Activated CD8-positive, alpha-beta T cell treated with anti-CD3 and anti-CD28 coated beads for 36 hours (primary cell): ENCODE results near the gene ZNF19. TPM values are rescaled to one million over a fixed set of nuclear protein-coding genes. Genes with fewer than 3 reads are reported as not detected.

Experiments used
- ATAC-seq: fragments of 200-7000 bp; cut with Tn5 transposase; one replicate; pipeline ENCODE4 v1.10.0; 2021; ENCODE audit warnings: mild to moderate bottlenecking, moderate library complexity
- CTCF ChIA-PET: fragments of 350-600 bp; sonication (Branson Sonifier 250); formaldehyde crosslinking; loops from one replicate; lab custom pipeline; 2021; ENCODE audit warnings: antibody characterized with exemption; lab: Charles Lee
- POLR2A ChIA-PET: fragments of 350-600 bp; sonication (Branson Sonifier 250); formaldehyde crosslinking; loops from one replicate; lab custom pipeline; 2021; ENCODE audit warnings: antibody characterized with exemption; lab: Charles Lee
- DNase-seq: peaks from one replicate; pipeline ENCODE4 v3.0.0-alpha.2; 2020
- H3K27ac Mint-ChIP-seq: one replicate; pipeline ENCODE4 v1.8.0; 2021; ENCODE audit warnings: mild to moderate bottlenecking, mixed read lengths
- H3K27me3 Mint-ChIP-seq: one replicate; pipeline ENCODE4 v1.8.0; 2021; ENCODE audit warnings: mixed read lengths
- H3K36me3 Mint-ChIP-seq: one replicate; pipeline ENCODE4 v1.8.0; 2021; ENCODE audit warnings: low read depth, mixed read lengths
- H3K4me1 Mint-ChIP-seq: one replicate; pipeline ENCODE4 v1.8.0; 2021; ENCODE audit warnings: low read depth, mixed read lengths
- H3K4me3 Mint-ChIP-seq: one replicate; pipeline ENCODE4 v1.8.0; 2021; ENCODE audit warnings: mild to moderate bottlenecking, moderate library complexity, mixed read lengths
- H3K9me3 Mint-ChIP-seq: one replicate; pipeline ENCODE4 v1.8.0; 2021; ENCODE audit warnings: mixed read lengths
- CTCF ChIP-seq: fragments of 200-600 bp; IDR thresholded peaks from one replicate; pipeline ENCODE4 v1.8.0; 2022; ENCODE audit warnings: antibody characterized with exemption, mild to moderate bottlenecking
- intact Hi-C: fragments of 100-400 bp; cut with micrococcal nuclease; formaldehyde crosslinking; loops from one replicate; pipeline ENCODE4 v1.10.0; 2022
- total RNA-seq, 2 experiments: library from RNA; stranded (reverse); gene quantifications; one replicate each; pipeline ENCODE4 v1.2.3, GENCODE V29; 2021

ZNF19 gene
- total RNA-seq, 2 experiments from 2014 or later = 3.9 to 4.1 TPM

GRCh38 chr16:71428883-71429282, 60.2 kb downstream of the ZNF19 start:
- POLR2A ChIA-PET = interaction anchor here (0.6 kb wide), 1 partner anchor 137 kb away, joined by 3 read pairs; no protein-coding TSS in a partner anchor
- H3K4me1 Mint-ChIP-seq = peaks cover 8% of the 10 kb centered on the region

GRCh38 chr16:71428385-71428784, 60.7 kb downstream of the ZNF19 start:
- ChIA-PET POLR2A (no interaction called here), CTCF (interaction anchor here (1.0 to 2.7 kb wide), 6 partner anchors 11 to 182 kb away, joined by 3 to 18 read pairs (median 5); no protein-coding TSS in a partner anchor)
- DNase-seq = no peak
- Mint-ChIP-seq H3K36me3 (no peaks in the 10 kb centered on the region), H3K9me3 (peaks cover 2% of the 10 kb centered on the region), H3K27me3 (peaks cover 27% of the 10 kb centered on the region), H3K4me1 (peaks cover 8% of the 10 kb centered on the region), H3K4me3 (no peak overlapping the region), H3K27ac (no peak overlapping the region)
- TF ChIP-seq CTCF = no peak
- no peak for ATAC-seq
- intact Hi-C loops = no loop called here

More at GRCh38 chr16:71428883-71429282, 60.2 kb downstream of the ZNF19 start:
- CTCF ChIA-PET = interaction anchor here (1.0 to 2.7 kb wide), 5 partner anchors 16 to 182 kb away, joined by 3 to 18 read pairs (median 4); no protein-coding TSS in a partner anchor
- ATAC-seq (no peak), DNase-seq (no peak)
- TF ChIP-seq CTCF = no peak
- Mint-ChIP-seq H3K27ac (no peak overlapping the region), H3K36me3 (no peaks in the 10 kb centered on the region), H3K4me3 (no peak overlapping the region), H3K27me3 (peaks cover 26% of the 10 kb centered on the region), H3K9me3 (peaks cover 2% of the 10 kb centered on the region)
- intact Hi-C loops = no loop called here

- Mint-ChIP-seq H3K4me3 (peak overlapping the region; percentile 61), H3K4me1 (peaks cover 8% of the 10 kb centered on the region), H3K27me3 (peaks cover 27% of the 10 kb centered on the region), H3K27ac (peak overlapping the region; percentile 71), H3K9me3 (peaks cover 2% of the 10 kb centered on the region), H3K36me3 (no peaks in the 10 kb centered on the region)
- POLR2A ChIA-PET = interaction anchor here (0.8 to 1.2 kb wide), 3 partner anchors 13 to 55 kb away, joined by 3 to 4 read pairs (median 3); partner anchors contain the start of gene ZNF23
- no peak for TF ChIP-seq CTCF
- no peak for ATAC-seq
- CTCF ChIA-PET = interaction anchor here (1.1 to 2.6 kb wide), 4 partner anchors 12 to 111 kb away, joined by 3 to 17 read pairs (median 8); no protein-coding TSS in a partner anchor
- DNase-seq = no peak
- intact Hi-C loops = no loop called here
These were observed 62.1 kb downstream of the ZNF19 start for GRCh38 chr16:71426880-71427615.

GRCh38 chr16:71426069-71426879, 62.9 kb downstream of the ZNF19 start:
- H3K4me3 Mint-ChIP-seq = peak overlapping the region; percentile 61
- peak overlapping the region; percentile 71 for H3K27ac Mint-ChIP-seq
- POLR2A ChIA-PET = interaction anchor here (0.7 to 1.2 kb wide), 5 partner anchors 8 to 139 kb away, joined by 3 to 4 read pairs (median 3); partner anchors contain the start of gene ZNF23
- CTCF ChIA-PET = interaction anchor here (1.6 to 2.6 kb wide), 3 partner anchors 13 to 73 kb away, joined by 5 to 17 read pairs (median 11); no protein-coding TSS in a partner anchor
- peaks cover 2% of the 10 kb centered on the region for H3K9me3 Mint-ChIP-seq
- peaks cover 8% of the 10 kb centered on the region for H3K4me1 Mint-ChIP-seq
- H3K27me3 Mint-ChIP-seq = peaks cover 27% of the 10 kb centered on the region
- TF ChIP-seq CTCF = no peak
- peak; percentile 88 for ATAC-seq
- DNase-seq = peak; percentile 83
- H3K36me3 Mint-ChIP-seq = no peaks in the 10 kb centered on the region
- intact Hi-C loops = no loop called here
